GM12892 (cell line): ENCODE measurements around the gene ALPG.

Experiments
- DNase-seq: peaks from one replicate; pipeline ENCODE4 v3.0.0; 2011; ENCODE audit not compliant: insufficient read length
- FAIRE-seq: peaks from 2 replicates; lab custom pipeline; 2011; peaks lifted over from hg19 to GRCh38; lab: Jason Lieb, UNC
- POLR2A ChIP-seq: IDR thresholded peaks from 2 replicates; pipeline ENCODE4 v1.6.1; 2011; ENCODE audit warnings: low read depth, low read length, control low read depth
- POLR2AphosphoS5 ChIP-seq: IDR thresholded peaks from 2 replicates; pipeline ENCODE4 v1.6.1; 2011; ENCODE audit warnings: low read depth, low read length, control low read depth
- TAF1 ChIP-seq: IDR thresholded peaks from 2 replicates; pipeline ENCODE4 v1.6.1; 2011; ENCODE audit warnings: low read depth, mild to moderate bottlenecking, control low read depth, low read length, borderline replicate concordance

Gene ALPG

DNA sequence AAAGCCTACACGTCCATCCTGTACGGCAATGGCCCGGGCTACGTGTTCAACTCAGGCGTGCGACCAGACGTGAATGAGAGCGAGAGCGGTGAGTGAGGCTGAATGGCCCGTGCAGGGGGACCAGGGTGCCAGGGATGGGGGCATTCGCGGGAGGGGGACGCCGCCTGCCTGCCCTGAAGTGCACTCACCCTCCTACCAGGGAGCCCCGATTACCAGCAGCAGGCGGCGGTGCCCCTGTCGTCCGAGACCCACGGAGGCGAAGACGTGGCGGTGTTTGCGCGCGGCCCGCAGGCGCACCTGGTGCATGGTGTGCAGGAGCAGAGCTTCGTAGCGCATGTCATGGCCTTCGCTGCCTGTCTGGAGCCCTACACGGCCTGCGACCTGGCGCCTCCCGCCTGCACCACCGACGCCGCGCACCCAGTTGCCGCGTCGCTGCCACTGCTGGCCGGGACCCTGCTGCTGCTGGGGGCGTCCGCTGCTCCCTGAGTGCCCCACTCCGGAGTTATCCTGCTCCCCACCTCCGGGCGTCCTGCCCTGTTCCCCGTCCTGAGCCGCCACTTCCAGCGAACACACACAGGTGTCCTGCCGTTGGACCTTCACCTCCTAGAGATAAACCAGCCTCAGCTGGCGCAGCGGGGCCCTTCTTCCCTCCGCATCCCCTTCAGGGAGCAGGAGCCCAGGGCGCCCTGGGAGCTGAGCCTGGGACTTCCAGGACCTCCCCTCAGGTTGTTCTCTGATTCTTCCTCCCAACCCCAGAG lies 52.2 kb downstream of the ALPG start:
- DNase-seq (no peak), FAIRE-seq (no peak)
- TF ChIP-seq TAF1 (no peak), POLR2A (no peak), POLR2AphosphoS5 (no peak)

DNA sequence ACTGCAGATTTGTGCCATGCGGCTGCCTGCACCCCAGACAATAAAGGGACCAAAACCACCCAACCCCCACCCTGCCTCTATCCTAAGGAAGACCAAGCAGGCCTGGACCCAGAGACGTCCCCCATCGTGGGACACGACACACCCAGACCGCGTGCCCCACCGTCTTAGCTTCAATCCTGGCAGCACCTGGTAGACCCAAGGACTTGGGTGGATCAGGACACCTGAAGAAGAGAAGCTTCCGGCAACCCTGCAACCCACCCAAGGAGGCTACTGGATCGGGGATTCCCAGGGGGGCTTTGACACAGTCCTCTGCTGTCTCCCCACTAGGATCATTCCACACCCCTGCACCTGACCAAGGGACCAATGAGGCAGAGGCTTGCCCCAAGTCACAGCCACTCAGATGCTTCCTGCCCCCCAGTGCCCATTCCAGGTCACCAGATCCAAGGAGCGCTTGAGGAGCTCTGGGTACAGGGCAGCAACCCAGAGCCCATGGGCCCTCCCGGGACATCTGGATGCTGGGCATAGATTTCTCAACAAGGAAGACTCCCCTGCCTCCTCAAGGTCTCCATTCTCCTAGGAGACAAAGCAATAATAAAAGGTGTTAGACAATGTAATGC lies 52.9 kb downstream of the ALPG start:
- FAIRE-seq (no peak), DNase-seq (no peak)
- no peak for TF ChIP-seq POLR2A
- TF ChIP-seq TAF1 = no peak
- TF ChIP-seq POLR2AphosphoS5 = no peak

DNA sequence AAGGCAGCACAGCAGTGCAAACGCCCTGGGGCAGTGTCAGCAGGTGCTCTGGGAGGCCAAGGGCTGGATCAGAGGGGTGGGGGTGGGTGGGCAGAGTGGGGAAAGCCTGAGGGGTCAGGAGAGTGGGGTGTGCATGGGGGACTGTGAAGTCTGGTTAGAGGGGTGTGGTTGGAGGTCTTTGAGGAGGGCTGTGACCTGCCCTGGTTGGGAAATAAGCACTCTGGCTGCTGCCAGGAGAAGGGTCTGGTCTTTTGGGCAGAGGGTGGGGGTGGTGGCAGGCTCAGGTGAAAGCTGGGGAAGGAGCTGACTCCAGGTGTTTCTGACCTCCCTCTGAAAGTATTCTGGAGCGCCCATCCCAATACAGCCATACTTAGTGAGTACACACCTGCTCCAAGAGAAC lies 53.5 kb downstream of the ALPG start:
- FAIRE-seq (no peak), DNase-seq (no peak)
- TF ChIP-seq POLR2A (no peak), POLR2AphosphoS5 (no peak), TAF1 (no peak)
